ENCODE results near the gene MAPK12. TPM values are rescaled to one million over a fixed set of nuclear protein-coding genes. Genes with fewer than 3 reads are reported as not detected.

Gene MAPK12
- total and polyA plus RNA-seq, 9 of the 15 experiments (the other 6 are each of a cell fraction or from before 2014, with no cell fraction given), result 0.79 to 71.5 (median 32.8) TPM

- POLR2A ChIA-PET, result interaction anchor here (0.6 to 1.4 kb wide), 8 partner anchors 8 to 91 kb away, joined by 3 to 5 read pairs (median 4); no protein-coding TSS in a partner anchor
- DNase-seq (ENCODE audit: extremely low read depth in 1 of 4, low spot score in 3 of 4) (peak; percentile 78 to 88 (median 82)), ATAC-seq (peak; percentile 93), FAIRE-seq (peak; percentile 61)
- peaks cover 9 to 86% of the 10 kb centered on the region in 2 experiments for H3K4me1 ChIP-seq (replicated peaks in 1 of 2; ENCODE audit: control insufficient read depth in 2 of 2, insufficient read depth in 2 of 2, low read length in 2 of 2)
- under 1% methylated on average over 41 of the region's 81 CpGs for WGBS (ENCODE audit: insufficient coverage, low coverage, missing lambda C conversion rate)
- in situ Hi-C loops (cut with MboI), result no loop called here
- H3K9me1 ChIP-seq (ENCODE audit: control insufficient read depth, insufficient read depth, low read length), result no peaks in the 10 kb centered on the region
- peak within 1 kb of the TSS; percentile 63; the same call in 1 of the 2 replicates for H2AFZ ChIP-seq (ENCODE audit: low read depth, low read length)
- peak within 1 kb of the TSS; percentile 83 for H3K27ac ChIP-seq (ENCODE audit: extremely low read depth, low read depth, low read length)
- H3K9ac ChIP-seq (ENCODE audit: insufficient read depth in 1 of 2, low read depth in 2 of 2, low read length in 2 of 2), result peak within 1 kb of the TSS; percentile 83 to 98
- no peaks in the 10 kb centered on the region for H3K9me3 ChIP-seq (replicated peaks; ENCODE audit: control insufficient read depth, insufficient read depth, low read depth, low read length)
- H3K27me3 ChIP-seq (ENCODE audit: control insufficient read depth in 2 of 2, insufficient read depth in 2 of 2, low read length in 2 of 2), result no peaks in the 10 kb centered on the region
- peak within 1 kb of the TSS; percentile 62 for H3K4me3 ChIP-seq
- intact Hi-C loops (cut with micrococcal nuclease), result no loop called here
- CTCF ChIA-PET (ENCODE audit: low intra/inter-chr PET ratio), result no interaction called here
- peaks cover 60% of the 10 kb centered on the region; the same call in 2 of the 3 replicates for H3K36me3 ChIP-seq (ENCODE audit: control insufficient read depth, insufficient read depth, low read length)
- peak within 1 kb of the TSS; percentile 83 for H3K4me2 ChIP-seq (ENCODE audit: insufficient read depth, low read length)
- TSS peak; percentile 33 for BruUV-seq (replicated peaks)
- no peaks in the 10 kb centered on the region for H4K20me1 ChIP-seq (replicated peaks; ENCODE audit: control insufficient read depth, insufficient read depth, low read length)
- peaks cover 23% of the 10 kb centered on the region for H3K79me2 ChIP-seq (ENCODE audit: control insufficient read depth, insufficient read depth, low read length)
- TF ChIP-seq ATF7 (IDR thresholded peaks at IDR 0.05) (peak; percentile 29; the same call in 1 of the 2 replicates), ZBTB49 (CRISPR knock-in tag; IDR thresholded peaks at IDR 0.05; ENCODE audit: borderline replicate concordance) (no peak), NRF1 (conservative IDR thresholded peaks at IDR 0.05 in 1 of 2, IDR thresholded peaks at IDR 0.05 in 1 of 2) (peak; percentile 68 to 75; a peak in 3 of 4 replicates), MYC (IDR thresholded peaks at IDR 0.05; ENCODE audit: low read depth, low read length) (no peak; the same call in 1 of the 2 replicates), MYC (CRISPR knock-in tag; IDR thresholded peaks at IDR 0.05; ENCODE audit: borderline replicate concordance, low read depth) (no peak), CTCFL (IDR thresholded peaks at IDR 0.05; ENCODE audit: borderline replicate concordance, insufficient read depth, low read depth, low read length, poor library complexity, severe bottlenecking) (no peak), ELF1 (tag; IDR thresholded peaks at IDR 0.05) (peak; percentile 68), NONO (IDR thresholded peaks at IDR 0.05; ENCODE audit: low read depth in 2 of 2, low read length in 1 of 2) (0 out of 4 replicates have a peak, but pooled peaks of 1 of the 2 experiments have one; percentile 19), POLR2B (IDR thresholded peaks at IDR 0.05; ENCODE audit: low read depth, partially characterized antibody) (peak; percentile 62), ZNF280B (CRISPR knock-in tag; IDR thresholded peaks at IDR 0.05) (no peak), POLR3A (IDR thresholded peaks at IDR 0.05; ENCODE audit: borderline replicate concordance, extremely low read depth, insufficient read depth, insufficient read length) (no peak), KAT7 (CRISPR knock-in tag; IDR thresholded peaks at IDR 0.05; ENCODE audit: borderline replicate concordance) (0 out of 2 replicates have a peak, but pooled peaks have one; percentile 62), FOXK2 (conservative IDR thresholded peaks at IDR 0.05 in 1 of 2, IDR thresholded peaks at IDR 0.05 in 1 of 2; ENCODE audit: low read depth in 2 of 2) (0 out of 4 replicates have a peak, but pooled peaks of 1 of the 2 experiments have one; percentile 33)
These were observed 10.7 kb downstream of the MAPK12 start, which contains the start of gene HDAC10 for GRCh38 chr22:50250555-50251476. Gene HDAC10 (minus strand): TSS chr22:50251265. CDS start chr22:50251032, 233 bp downstream.
